GM21619 (cell line): Measurements from ENCODE around the gene EIF4H.
A peak's percentile ranks its signal among the peaks of the same experiment; 100 is the strongest.
"Not testable (repeated sequence)": the region's sequence is repeated elsewhere in the genome, so short reads cannot be mapped to it uniquely, and the experiment has no call there.

Source experiments
- ATAC-seq: cut with Tn5 transposase; IDR thresholded peaks from one replicate; pipeline ENCODE4 v1.9.1; 2021; ENCODE audit not compliant: unreplicated experiment

Gene EIF4H

DNA sequence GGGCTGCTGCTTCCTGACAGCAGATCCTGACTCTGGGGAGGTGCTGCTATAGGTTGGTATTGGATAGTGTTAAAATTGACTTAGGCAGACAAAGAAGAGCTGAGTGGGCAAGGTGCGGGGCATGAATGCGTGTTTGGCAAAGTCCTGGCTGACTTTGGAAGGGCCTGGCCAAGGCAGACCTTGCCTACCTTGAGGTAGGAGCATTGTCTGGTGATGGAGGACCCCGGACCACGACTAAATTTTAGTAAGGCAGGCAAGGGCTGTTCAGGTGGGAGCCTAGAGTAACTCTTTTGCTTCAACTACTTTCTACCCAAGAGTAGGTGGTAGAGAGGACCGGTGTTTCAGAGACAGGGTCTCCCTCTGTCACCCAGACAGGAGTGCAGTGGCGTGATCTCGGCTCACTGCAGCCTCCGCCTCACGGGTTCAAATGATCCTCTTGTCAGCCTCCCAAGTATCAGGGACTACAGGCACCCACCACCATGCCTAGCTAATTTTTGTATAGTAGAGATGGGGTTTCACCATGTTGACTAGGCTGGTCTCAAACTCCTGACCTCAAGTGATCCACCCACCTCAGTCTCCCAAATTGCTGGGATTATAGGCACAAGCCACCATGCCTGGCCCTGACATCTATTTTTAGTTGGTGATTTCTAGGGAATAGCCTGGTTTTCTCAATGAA is 23.4 kb downstream of the EIF4H start:
- no peak for ATAC-seq

DNA sequence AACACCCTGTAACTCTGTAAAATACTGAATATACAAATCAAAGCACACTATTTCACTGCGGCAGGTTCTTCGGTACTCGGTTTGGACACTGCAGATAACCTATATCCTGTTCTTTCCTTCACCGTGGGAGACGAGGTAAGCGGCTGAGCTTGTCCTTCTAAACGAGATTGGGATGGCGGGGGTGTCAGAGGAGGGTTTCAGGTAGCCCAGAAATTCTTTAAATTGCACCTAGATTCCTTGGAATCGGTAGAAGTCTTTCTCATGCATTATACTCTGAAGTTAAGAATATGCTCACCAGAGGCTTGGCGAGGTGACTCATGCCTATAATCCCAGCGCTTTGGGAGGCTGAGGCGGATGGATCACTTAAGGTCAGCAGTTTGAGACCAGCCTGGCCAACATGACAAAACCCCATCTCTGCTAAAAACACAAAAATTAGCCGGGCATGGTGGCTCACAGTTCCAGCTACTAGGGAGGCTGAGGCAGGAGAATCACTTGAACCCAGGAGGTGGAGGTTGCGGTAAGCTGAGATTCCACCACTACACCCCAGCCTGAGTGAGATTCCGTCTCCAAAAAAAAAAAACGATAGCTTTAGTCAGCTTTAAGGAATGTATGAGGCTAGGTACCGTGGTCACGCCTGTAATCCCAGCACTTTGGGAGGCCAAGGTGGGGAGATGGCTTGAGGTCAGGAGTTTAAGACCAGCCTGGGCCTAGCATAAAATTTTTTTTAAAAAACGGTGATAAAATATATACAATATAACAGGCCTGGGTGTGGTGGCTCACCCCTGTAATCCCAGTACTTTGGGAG is 25.6 kb downstream of the EIF4H start:
- ATAC-seq: no peak

DNA sequence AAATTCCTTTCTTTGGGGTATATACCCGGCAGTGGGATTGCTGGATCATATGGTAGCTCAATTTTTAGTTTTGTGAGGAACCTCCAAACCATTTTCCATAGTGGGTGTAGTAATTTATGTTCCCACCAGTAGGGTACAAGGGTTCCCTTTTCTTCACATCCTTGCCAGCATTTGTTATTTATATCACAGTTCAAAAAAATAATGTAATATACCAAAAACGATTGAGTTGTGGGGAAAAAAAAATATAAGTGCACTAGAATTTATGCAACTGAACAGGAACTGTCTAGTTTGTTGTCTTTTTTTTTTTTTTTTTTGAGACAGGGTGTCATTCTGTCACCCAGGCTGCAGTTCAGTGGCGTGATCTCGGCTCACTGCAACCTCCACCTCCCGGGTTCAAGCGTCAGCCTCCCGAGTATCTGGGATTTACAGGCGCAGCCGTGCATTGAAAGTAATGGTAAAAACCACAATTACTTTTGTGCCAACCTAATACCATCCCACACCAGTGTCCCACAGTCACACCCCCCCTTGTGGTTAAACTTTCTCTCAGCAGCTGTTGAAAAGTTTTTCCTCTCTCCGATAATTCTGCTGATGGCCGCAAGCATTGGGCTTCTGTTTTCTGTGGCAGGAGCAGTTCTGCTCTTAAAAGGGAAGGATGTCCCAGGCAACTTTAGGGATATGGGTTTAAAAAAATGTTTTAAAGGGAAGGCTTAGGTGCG is 28.8 kb downstream of the EIF4H start:
- no peak for ATAC-seq

DNA sequence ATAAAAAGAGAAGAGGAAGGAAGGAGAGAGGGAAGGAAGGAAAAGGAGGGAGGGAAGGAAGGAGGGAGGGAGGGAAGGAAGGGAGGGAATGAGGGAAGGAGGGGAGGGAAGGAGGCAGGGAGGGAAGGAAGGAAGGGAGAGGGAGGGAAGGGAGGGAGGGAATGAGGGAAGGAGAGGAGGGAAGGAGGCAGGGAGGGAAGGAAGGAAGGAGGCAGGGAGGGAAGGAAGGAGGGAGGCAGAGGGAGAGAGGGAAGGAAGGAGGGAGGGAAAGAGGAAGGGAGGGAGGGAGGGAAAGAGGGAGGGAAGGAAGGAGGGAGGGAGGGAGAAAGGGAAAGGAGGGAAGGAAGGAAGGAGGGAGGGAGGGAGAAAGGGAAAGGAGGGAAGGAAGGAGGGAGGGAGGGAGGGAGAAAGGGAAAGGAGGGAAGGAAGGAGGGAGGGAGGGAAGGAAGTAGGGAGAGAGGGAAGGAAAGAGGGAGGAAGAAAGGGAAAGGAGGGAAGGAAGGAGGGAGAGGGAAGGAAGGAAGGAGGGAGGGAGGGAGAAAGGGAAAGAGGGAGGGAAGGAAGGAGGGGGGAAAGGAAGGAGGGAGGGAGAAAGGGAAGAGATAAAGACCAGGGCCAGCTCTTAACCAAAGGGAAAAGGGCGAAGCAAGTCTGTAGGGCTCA is 29.9 kb downstream of the EIF4H start:
- no peak for ATAC-seq

DNA sequence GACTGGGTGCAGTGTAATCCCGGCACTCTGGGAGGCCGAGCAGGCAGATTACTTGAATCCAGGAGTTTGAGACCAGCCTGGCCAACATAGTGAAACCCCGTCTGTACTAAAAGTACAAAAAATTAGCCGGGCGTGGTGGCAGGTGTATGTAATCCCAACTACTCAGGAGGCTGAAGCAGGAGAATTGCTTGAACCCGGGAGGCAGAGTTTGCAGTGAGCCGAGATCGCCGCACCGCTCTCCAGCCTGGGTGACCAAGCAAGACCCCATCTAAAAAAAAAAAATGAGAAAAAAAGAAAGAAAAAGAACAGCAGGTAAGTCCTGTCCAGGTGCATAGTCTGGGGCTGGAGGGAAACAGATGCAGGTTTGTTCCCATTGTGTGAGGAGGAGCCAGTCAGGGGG is 31.9 kb downstream of the EIF4H start:
- not testable (repeated sequence) for ATAC-seq

DNA sequence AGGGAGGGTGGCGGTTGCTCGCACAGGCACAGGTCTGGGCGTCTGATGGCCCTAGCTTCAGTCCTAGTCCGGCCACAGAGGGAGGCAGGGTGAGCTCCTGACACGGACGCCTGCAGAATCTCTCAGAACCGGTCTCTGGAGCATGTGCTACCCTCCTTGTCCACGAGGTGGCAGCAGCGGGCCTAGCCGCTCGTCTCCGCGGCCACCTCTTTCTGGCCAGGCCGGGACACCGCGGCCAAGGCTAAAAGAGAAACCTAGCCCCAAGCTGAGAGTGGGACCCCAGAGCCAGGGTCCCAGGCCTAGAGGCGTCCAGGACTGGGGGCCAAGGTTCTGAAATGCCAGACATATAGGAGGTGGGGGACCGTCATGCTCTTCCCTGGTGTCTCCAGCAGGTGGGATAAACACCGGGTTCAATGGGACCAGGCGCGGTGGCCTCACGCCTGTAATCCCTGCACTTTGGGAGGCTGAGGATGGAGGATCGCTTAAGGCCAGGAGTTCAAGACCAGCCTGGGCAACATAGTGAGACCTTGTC is 32.5 kb downstream of the EIF4H start:
- no peak for ATAC-seq

DNA sequence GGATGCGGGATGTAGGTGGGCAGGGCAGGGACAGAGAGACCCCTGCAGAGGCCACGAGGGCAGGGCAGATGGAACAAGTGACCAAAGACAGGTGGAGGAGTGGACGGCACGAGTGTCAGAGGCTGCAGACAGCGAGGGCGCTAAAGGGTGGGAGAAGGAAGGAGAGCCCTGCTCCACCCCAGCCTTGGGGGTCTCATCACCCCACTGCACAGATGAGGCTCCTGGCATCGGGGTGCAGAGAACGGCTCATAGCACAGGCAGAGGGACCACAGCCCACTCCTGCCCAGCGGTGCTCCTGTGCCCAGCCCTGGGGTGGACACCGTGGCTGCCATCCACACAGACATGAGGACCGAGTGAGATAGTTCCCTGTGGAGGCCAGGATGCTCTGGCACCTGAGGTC is 33.4 kb downstream of the EIF4H start:
- no peak for ATAC-seq

DNA sequence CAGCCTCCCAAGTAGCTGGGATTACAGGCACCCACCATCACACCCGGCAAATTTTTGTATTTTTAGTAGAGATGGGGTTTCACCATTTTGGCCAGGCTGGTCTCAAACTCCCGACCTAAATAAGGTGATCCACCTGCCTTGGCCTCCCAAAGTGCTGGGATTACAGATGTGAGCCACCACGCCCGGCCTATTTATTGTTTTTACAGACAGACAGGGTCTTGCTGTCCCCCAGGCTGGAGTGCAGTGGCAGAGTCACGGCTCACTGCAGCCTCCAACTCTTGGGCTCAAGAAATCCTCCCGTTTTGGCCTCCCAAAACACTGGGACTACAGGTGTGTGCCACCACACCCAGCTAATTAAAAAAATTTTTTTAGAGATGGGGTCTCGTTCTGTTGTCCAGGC is 34.1 kb downstream of the EIF4H start:
- not testable (repeated sequence) for ATAC-seq

DNA sequence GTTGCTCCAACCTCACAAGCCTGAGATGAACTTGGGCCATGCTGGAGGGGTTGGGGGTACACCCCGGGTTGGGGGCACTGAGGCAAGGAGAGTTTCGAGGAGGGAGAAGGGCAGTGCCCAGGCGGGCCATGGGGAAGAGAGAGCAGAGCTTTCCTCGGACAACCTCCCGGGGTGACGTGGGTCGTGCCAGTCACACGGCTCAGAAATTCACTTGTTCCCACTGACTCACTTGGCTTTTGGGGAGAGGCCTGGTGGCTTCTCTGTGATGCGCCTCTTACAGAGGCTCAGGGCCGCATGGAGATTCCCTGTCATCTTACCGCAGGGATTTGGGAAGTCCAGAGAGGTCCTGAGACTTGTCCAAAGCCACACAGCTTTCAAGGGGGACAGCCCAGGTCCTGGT is 38.5 kb downstream of the EIF4H start:
- ATAC-seq: no peak

DNA sequence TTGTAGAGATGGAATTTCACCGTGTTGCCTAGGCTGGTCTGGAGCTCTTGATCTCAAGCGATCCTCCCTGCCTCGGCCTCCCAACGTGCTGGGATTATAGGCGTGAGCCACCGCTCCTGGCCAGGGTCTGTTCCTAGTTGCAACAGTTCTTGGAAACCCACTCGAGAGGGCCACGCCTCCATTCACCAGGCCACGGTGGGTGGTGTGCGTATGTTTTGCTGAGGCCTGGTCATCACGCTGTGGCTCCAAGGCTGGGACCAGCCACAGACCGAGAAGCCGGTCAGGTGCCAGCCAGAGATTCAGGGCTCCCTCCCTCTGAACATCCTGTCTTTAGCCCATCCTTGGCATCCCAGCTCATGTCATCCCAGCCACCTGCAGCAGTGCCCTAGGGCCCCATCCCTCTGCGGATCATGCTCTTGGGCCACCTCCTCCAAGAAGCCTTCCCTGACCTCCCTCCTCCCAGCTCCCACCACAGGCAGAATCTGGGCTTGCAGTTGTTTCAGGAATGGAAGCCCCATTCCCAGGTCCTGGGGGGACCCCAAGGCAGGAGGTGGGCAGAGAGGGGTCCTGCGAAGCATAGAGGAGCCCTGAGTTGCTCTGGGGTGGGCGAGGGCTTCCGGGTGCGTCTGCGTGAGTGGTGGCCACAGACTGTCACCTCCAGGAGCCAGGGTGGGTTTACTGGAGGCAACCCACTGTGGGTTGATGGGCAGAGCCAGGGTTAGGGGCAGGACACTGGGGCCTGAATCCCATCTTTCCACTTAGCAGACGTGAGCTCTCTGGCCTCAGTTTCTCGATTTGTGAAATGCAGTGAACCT is 40.9 kb downstream of the EIF4H start:
- no peak for ATAC-seq

DNA sequence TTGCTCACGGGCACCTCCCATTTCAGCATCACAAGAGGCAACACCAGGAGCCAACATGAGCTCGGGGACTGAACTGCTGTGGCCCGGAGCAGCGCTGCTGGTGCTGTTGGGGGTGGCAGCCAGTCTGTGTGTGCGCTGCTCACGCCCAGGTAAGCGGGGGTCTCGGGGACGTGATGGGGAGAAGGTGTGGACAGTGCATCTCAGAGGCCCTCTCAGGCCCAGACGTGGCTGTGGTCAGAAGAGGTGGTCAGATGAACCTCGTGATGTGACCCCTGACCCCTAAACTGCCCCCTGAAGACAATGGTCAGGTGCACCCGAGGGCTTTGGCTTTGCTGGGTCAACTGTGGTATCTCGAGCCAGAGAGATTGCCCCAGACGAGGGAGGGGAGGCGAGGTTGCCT is 41.8 kb downstream of the EIF4H start:
- no peak for ATAC-seq

DNA sequence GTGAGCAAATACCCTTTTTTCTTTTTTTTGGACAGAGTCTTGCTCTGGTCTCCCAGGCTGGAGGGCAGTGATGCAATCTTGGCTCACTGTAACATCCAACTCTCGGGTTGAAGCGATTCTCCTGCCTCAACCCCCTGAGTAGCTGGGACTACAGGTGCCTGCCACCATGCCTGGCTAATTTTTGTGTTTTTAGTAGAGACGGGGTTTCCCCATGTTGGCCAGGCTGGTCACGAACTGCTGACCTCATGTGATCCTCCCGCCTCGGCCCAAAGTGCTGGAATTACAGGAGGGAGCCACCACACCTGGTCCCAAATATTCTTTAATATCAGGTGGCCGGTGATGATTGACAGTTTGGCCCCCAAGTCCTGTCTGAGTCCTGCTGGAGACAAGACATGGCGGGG is 42.2 kb downstream of the EIF4H start:
- no peak for ATAC-seq

DNA sequence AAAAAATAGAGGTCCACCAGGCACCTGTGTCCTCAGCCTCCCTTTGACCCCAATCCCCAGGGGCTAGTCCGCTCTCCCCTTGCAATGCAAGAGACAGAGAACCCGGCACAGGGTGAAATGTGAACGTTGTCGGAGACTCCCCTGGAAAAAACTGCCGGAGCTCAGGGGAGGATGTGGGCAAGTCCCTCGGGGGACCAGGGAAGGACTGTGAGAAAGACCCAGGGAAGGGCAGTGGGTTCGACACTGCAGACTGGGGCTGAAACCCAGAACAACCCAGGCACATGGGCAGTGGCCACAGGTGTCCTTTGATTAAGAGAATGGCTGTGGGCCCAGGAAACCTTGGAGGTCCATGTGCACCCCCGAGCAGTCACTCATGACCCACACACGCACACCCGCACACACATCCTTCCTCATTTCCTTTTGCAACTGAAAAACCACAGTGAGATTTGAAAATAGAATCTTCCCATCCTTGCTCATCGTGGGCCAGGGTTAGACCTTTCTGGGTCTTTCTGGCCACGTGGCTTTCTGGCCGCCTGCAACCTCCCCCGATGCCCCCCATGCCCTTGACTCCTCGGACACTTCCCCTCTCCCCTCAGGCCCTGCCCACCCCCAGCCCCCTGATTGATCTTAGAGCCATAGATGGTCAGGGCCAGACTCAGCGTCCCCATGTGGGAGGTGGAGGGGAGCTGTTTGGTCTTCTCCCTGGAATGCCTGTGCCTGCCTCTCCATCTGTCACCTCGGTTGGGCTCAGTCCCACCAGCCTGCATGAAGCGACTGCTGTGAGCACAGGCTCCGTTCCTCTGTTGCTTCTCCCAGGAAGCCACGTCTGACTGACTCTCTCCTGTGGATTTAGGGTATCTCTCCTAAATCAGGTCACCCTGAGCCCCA is 43.5 kb downstream of the EIF4H start:
- peak; percentile 52 for ATAC-seq

DNA sequence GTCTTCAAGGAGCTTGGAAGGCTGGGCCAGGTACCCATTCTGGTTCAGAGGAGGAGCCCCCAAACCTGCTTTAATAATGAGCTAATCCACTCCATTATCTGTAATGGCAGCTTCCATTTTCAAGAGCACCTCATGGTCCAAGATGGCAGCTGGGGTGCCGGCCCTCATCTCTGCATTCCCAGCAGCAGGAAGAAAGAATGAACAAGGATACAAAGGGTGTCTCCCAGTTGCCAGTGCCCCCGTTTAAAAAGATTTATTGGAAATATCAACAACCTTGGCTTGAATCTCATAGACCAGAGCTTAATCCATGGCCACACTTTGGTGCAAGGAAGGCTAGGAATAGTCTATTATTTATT is 44.2 kb downstream of the EIF4H start:
- ATAC-seq: no peak

DNA sequence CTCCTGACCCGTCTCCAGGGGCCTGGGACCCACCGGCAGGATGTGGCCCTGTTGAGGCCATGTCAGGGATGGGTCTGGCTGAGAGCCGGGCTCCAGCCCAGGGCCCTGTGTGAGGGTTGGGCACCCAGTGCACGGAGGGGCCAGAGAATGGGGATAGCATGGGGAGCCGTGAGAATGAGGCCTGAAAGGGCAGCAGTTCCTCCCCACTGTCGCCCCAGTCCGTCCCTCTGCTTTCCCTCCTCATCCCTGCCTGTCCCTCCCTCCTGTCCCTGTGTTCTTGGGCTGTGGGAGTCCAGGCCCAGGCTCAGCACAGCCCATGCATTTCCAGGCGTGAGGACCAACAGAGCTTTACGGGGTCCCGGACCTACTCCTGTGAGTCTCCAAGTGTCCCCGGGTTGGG is 45.3 kb downstream of the EIF4H start:
- no peak for ATAC-seq

DNA sequence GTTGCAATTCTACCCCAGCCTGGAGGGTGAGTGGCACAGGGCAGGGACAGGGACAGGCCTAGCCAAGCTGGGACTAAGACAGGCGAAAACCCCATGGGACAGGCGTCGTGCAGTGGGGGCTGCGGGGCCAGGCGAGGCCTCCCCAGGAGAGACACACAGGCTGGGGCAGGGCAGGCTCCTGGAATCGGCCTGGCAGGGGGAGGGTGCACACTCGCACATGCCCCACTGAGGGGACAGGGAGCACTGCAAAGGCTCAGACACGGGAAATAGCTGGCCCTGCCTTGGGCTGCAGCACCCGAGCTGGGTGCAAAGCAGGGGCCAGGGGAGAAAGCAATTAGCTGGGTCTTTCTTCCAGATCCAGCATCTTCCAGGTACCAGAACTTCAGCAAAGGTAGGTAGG is 46.1 kb downstream of the EIF4H start:
- no peak for ATAC-seq

DNA sequence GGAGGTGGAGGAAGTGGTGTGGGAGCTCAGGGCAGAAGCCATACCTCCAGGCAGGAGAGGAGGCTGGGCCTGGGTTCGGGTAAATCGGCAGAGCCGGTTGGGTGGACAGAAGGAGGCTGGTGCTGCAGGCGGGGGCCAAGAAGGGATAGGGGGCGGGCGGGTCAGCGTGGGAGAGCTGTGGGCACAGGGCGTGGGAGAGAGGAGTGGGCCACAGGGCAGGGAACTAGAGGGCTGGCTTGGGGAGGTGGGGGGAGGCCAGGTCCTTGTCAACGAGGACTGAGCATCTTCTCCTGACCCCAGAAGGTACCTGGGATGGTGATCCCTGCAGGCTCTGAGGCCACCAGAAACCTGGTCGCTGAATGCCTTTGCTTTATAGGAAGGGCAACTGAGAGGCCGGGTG is 47.6 kb downstream of the EIF4H start:
- ATAC-seq: no peak

DNA sequence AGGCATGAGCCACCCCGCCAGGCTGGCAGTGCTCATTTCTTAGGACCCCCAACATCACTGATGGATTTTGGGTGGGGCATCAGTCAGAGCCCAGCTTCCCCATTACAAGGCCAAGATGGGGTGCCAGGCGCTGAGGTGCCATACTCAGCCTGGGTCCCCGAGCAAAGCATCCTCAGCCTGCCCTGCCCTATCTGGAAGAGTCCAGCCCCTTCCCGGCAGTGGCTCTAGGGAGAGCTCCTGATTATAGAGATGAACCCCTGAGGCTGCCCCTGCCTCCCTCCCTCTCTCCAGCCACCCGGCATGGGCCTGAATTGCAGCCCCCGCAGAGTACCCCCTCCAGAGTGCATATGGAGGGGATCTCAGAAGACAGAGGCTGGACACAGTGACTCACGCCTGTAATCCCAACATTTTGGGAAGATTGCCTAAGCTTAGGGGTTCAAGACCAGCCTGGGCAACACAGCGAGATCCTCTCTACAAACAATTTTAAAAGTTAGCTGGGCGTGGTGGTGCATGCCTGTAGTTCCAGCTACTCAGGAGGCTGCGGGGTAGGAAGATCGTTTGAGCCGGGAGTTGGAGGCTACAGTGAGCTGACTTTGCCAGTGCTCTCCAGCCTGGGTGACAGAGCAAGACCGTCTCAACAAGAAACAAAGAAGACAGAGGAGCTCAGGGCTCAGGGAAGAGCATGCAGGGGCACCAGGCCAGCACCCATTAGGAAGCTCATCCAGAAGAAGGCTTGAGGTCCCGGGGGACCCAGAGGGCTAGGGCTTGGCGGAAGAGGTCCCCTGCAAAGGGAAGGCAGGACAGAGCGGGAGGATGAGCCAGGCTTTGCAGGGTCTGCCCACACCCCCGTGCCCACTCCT is 48.9 kb downstream of the EIF4H start:
- no peak for ATAC-seq
